NCI-H82 treated with DMSO at 0.1 percent for 48 hours (cell line): ENCODE results near the gene BIRC6.

Experiments used
- DNase-seq: peaks from one replicate; lab custom pipeline; 2025; ENCODE audit not compliant: unreplicated experiment; lab: John Stamatoyannopoulos, UW

The BIRC6 gene

GRCh38 chr2:32375228-32375892 is 18.5 kb downstream of the BIRC6 start:
- DNase-seq = no peak

DNA sequence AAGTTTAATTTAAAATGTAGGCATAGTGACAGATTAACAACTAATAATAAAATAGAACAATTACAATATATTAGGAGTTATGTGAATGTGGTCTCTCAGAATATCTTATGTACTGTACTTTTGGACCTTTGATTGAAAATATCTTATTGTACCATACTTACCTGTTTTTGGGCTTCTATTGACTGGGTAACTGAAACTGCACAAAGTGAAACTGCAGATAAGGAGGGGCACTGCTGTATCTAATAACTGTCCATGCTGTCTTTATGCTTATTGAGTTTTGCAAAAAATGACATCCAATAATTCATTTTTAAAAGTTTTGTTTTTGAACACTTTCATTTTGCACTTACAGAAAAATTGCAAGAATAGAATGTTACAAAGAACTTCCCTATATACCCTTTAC is 19.9 kb downstream of the BIRC6 start:
- DNase-seq = no peak

DNA sequence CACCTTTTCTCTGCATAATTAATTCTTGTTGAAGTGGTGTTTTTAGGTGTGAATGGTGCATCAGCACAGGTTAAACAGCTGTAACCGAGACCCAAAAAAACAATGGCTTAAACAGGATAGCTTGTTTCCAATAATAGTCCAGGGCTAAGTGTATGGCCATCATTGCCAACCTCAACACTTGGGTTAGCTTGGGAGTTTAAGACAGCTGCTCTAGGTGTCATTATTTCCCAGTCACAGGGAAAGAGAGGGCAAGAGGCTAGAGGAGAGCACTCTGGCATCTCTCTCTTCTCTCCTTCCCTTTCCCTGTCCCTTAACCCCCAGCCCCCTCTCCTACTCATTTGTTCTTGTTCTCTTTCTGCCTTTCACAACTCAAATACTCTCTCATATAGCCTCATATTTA is 21.1 kb downstream of the BIRC6 start:
- DNase-seq = no peak

- DNase-seq = no peak
Measured at GRCh38 chr2:32379352-32379751, 22.5 kb downstream of the BIRC6 start.

GRCh38 chr2:32383858-32384257 is 27.0 kb downstream of the BIRC6 start:
- DNase-seq = no peak

DNA sequence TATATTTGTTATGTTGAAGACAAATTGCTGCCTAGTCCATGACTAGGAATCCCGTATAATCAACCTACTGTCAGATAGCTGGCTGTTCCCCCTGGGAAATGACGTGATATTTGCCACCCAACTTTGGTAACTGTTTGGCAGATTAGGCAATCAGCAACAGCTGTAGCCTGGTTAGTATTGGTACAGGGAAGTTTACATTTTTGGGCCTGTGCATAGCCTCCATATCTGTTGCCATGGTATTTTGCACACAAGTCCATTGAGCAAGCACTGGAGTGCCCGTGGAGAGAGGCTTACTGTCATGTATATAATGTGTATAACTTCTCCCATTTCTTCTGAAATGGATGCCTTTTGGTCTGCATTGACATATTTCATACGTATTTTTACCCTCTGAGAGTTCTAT is 27.7 kb downstream of the BIRC6 start:
- DNase-seq = no peak

DNA sequence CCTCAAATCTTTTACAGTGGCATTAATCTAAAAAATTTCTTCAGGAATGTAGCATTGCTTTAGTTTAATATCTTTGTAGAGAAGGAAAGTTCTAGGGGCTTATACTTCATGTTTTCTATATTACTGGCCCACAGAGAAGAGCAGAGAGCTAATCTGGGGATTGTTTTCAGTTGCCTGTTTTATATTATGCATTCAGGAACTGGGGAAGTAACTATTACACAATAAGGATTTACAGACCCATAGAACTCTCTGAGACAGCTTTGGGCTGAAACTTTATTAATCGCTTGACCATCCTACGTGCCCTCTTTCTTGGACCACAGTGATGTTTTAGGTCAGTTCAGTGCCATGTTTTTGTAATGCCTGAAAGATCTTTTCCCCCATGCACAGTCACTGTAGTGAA is 29.9 kb downstream of the BIRC6 start:
- no peak for DNase-seq

GRCh38 chr2:32399221-32399620 is 42.4 kb downstream of the BIRC6 start:
- DNase-seq = no peak

- no peak for DNase-seq
Measured at GRCh38 chr2:32402091-32402490, 45.3 kb downstream of the BIRC6 start.

DNA sequence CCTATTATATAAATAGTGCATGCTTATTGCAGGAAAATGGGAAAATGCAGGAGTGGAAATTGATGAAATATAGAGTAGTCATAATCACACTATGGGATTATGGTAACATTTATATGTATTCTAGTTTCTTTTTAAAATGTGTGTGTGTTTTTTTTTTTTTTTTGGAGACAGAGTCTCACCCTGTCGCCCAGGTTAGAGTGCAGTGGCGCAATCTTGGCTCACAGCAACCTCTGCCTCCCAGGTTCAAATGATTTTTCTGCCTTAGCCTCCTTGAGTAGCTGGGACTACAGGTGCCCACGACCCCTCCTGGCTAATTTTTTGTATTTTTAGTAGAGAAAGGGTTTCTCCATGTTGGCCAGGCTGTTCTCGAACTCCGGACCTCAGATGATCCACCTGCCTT is 47.0 kb downstream of the BIRC6 start:
- no peak for DNase-seq

DNA sequence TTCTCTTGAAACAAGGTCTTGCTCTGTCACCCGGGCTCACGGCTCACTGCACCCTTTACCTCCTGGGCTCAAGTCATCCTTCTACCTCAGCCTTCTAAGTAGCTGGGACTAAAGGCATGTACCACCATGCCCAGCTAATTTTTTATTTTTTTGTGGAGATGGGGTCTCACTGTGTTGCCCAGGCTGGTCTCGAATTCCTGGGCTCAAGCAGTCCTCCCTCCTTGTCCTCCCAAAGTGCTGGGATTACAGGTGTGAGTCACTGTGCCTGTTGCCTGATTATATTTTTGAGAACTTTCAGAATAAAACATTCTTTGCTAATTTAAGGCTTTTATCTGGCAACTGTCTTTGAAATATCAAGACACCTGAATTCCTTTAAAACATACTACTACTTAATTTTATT is 47.9 kb downstream of the BIRC6 start:
- no peak for DNase-seq

DNA sequence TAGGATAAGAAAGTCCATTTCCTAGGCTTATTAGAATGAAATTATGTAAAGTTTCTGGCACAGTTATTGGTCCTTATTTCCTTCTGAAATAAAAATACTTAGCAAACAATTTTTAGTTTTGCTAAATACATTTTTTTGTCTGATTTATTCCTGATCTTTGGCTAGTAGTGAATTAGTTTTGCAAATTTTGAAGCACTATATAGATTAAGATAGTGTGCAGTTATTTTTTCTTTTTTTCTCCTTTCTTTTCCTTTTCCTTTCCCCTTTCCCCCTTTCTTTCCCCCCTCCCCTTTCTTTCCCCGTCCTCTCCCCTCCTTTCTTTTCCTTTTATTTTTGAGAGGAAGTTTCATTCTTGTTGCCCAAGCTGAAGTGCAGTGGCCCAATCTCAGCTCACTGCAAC is 59.7 kb downstream of the BIRC6 start:
- DNase-seq = no peak

GRCh38 chr2:32417659-32418058 is 60.8 kb downstream of the BIRC6 start:
- DNase-seq = no peak

GRCh38 chr2:32418778-32419177 is 62.0 kb downstream of the BIRC6 start:
- no peak for DNase-seq

- DNase-seq = no peak
Measured at GRCh38 chr2:32422133-32422532, 65.3 kb downstream of the BIRC6 start.

GRCh38 chr2:32423536-32423935 is 66.7 kb downstream of the BIRC6 start:
- DNase-seq = no peak

DNA sequence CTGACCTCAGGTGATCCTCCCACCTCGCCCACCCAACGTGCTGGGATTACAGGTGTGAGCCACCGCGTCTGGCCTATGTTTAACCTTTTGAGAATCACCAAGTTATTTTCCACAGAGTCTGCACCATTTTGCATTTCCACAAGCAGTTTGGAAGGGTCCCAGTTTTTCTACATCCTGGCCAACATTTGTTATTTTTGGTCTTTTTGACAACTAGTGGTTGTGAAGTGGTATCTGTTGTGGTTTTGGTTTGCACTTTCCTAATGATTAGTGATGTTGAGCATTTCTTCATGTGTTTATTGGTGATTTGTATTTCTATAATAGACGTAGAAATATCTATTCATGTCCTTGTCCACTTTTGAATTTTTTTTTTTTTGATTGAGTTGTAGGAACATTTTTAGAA is 67.9 kb downstream of the BIRC6 start:
- DNase-seq = no peak

DNA sequence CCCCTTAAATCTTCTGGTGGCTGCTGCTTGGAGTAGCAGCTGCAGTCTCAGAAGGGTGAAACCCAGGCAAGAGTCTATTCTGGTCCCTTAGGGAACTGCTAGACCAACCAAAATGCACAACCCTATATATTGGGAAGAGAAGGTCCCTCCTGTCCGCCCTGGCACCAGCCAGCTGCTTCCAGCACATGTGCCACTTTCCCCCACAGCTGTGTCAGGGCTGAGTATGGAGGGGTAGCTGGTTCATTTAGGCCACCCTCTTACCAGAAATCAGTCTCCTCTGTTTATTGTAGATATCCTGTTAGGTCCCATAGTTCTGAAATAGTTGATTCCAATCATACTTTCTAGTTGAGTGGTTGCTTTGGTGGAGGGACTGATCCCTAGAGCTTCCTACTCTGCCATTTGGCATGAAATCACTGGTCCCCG is 68.9 kb downstream of the BIRC6 start:
- no peak for DNase-seq

GRCh38 chr2:32427672-32428610 is 71.1 kb downstream of the BIRC6 start:
- DNase-seq = no peak

DNA sequence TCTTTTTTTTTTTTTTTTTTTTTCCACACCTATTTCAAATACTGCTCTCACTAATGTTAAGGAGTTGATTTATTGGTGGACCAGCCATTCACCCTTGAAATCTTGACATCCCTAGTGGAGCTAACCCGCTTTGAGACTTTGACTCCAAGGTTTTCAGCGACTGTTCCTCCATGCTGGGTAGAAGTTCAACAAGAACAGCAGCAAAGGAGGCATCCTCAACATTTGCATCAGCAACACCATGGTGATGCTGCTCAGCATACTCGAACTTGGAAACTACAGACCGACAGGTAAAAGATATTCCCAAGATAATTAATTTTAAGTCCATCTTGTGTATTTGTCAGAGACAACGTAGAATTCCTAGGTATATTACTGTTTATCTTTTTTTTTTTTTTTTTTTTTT is 74.0 kb downstream of the BIRC6 start:
- DNase-seq = no peak

- DNase-seq = no peak
Measured at GRCh38 chr2:32436150-32436549, 79.3 kb downstream of the BIRC6 start.

GRCh38 chr2:32442020-32442467 is 85.2 kb downstream of the BIRC6 start:
- DNase-seq = no peak
